ENCODE measurements around the gene P4HA2.

P4HA2 gene

GRCh38 chr5:132227485-132228240 is at the start of gene P4HA2:
Gene P4HA2, minus strand, starts transcription at chr5:132227853. Its CDS starts 9,227 bp downstream, at chr5:132218626.
- DNase-seq, result peak; percentile 82

GRCh38 chr5:132277256-132277655 is 49.6 kb upstream of the P4HA2 start:
- DNase-seq, result no peak

DNA sequence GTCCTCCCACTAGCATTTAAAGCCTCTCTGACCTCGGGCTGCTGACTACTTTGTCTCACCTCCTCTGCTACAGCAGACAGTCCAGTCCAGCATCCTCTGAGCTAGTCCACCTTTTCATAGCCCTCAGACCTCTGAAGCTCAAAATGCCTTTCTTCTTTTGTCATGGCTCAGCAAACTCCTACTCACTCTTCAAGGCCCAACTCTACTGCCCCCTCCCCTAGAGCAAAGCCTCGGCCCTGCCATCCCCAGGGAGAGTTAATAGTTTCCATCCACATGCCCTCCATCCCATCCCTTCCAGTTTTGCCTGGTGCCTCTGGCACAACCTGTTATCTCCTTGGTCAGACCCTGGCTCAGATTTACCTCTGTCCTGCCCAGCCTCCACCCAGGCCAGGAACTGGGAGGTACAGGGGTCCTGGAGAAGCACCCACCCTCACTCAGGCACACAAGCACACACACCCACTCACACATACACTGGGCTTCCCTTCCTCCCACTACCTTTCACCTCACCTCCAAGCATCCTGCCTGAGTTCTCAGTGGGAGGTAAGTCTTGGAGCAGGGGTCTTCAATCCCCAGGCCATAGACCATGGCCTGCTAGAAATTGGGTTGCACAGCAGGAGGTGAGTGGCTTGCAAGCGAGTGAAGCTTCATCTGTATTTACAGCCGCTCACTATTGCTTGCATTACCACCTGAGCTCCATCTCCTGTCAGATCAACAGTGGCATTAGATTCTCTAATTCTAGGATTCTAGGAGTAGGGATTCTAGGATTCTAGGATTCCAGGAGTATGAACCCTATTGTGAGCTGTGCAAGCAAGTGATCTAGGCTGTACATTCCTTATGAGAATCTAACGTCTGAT is 47.9 kb upstream of the P4HA2 start:
- DNase-seq, result no peak

- DNase-seq, result no peak
Observed at GRCh38 chr5:132274050-132274792, 46.6 kb upstream of the P4HA2 start.

DNA sequence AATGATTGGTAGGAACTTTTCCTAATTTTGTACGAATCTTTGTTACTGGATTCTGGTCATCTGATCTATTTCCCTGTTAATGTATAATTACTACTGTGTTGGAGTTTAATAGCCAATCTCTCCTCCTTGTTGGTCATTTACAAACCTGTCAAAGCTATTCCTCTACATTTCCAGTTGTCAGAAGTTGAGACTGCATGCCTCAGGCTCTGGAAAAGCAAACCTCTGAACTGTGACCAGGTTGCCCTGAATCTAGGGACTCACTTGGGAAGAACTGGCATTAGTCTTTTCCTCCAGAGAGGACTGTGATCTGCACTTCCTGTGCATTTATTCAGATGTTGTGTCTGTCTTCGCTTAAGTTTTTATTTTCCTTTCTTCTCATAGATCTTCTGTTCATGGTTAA is 46.0 kb upstream of the P4HA2 start:
- DNase-seq, result no peak

- peak; percentile 33 for DNase-seq
Observed at GRCh38 chr5:132272311-132273210, 44.9 kb upstream of the P4HA2 start.

DNA sequence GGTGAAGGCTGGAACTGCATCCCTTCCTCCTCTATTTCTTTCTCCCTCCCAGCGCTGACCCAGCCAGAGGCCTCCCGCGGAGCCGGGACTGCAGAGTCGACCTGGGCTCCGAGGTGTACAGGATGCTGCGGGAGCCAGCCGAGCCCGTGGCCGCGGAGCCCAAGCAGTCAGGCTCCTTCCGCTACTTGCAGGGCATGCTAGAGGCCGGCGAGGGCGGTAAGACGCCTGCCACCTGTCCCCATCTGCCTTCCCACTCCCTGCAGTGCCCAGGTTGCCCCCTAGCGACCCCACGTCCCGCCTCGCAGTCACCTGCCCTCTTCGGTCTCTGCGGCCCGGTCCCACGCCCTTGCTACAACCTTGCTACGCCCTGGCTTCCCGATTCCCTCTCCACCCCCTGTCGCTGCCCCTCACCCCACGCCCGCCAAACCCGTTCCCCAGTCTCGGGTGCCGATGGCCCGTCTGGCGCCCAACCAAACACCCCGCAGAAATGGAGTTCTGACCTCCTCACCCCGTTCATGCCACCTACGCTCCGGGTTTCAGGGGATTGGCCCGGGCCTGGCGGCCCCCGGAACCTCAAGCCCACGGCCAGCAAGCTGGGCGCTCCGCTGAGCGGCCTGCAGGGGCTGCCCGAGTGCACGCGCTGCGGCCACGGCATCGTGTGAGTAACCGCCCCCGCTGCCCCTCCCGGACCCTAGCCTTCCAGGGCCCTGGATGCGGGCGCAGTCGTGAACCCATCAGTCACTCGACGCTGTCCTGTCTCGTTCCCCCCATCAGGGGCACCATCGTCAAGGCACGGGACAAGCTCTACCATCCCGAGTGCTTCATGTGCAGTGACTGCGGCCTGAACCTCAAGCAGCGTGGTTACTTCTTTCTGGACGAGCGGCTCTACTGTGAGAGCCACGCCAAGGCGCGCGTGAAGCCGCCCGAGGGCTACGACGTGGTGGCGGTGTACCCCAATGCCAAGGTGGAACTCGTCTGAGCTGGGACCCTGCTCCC is 43.9 kb upstream of the P4HA2 start:
- DNase-seq, result no peak

GRCh38 chr5:132270706-132271105 is 43.1 kb upstream of the P4HA2 start:
- no peak for DNase-seq

DNA sequence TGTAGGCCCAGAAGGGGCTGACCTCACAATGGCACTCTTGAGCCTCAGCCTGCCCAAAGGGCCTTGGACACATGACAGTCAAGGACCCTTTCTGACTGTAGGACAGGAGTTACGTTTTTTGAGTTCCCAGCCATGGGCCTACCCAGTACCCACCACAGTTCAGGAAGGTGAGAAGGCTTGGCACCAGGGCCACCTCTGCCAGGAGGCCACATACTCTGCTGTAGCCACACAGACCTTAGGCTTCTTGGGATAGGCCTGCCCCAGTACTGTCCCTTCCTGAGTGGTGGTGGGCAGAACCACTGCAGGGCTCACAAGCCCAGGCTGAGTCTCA is 42.6 kb upstream of the P4HA2 start:
- no peak for DNase-seq

GRCh38 chr5:132269635-132270334 is 42.1 kb upstream of the P4HA2 start:
- no peak for DNase-seq

- no peak for DNase-seq
Observed at GRCh38 chr5:132268769-132269551, 41.3 kb upstream of the P4HA2 start.

GRCh38 chr5:132267931-132268768 is 40.5 kb upstream of the P4HA2 start:
- DNase-seq, result no peak

GRCh38 chr5:132267166-132267739 is 39.6 kb upstream of the P4HA2 start:
- DNase-seq, result no peak

DNA sequence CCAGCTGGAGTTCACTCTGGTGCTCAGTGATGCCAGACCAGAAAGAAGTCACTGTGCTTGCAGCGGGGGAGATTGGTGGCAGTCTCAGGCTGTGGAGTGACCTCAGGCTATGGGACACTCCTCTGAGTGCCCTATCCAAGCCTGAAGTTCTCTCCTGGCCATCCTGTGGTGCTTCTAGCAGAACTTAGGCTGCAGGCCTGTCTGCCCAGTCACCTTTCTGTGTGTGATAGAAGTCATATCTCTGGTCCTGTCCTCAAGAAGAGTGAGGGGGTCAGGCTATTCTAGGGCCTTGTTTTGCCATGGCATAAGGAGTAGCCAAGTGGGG is 39.1 kb upstream of the P4HA2 start:
- DNase-seq, result no peak

DNA sequence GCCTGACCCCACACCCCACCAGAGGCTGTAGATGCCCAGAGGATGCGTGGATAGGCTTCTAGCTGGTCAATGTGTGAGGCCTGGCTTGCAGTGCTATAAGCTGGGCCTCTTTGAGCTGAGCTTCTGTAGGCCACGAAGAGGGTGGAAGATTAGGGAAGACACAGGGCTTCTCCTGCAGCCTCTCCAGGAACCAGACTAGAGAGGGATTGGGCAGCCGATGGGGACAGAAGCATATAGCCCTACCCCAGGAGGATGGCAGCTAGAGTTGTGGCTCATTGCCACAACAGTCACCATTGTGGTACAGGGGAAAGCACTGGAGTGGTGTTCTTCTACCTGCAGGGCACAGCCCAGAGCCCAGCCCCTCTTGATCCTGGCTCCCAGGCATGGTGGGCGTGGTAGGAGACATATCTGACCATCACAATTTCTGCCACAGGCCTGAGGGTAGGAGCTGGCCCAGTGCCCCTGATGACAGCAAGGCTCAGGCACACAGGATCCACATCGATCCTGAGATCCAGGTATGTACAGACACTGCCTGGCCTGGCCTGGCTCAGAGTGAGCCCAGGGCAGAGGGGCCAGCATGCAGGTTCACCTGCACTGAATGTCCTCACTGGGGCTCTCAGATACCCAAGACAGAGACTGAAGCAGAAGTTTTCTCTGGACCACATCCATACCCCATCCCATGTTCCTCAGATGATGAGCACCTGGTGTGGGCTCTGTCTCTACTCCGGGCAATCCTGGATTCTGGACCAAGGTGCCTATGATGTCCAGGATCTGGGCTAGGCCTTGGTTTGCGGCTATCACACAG is 38.6 kb upstream of the P4HA2 start:
- no peak for DNase-seq

GRCh38 chr5:132265336-132266030 is 37.8 kb upstream of the P4HA2 start:
- DNase-seq, result no peak
